Suprapubic skin (tissue), 4 donors: Measurements from ENCODE around the gene GPR35. TPM values are rescaled to one million over a fixed set of nuclear protein-coding genes. Genes with fewer than 3 reads are reported as not detected.
"Not testable (repeated sequence)": the region's sequence is repeated elsewhere in the genome, so short reads cannot be mapped to it uniquely, and the experiment has no call there.

Experiments used
- DNase-seq, 2 donors: peaks; one replicate each; pipeline ENCODE4 v3.0.0-alpha.2; 2019; ENCODE audit warnings: low spot score in 2 of 2
- H3K27ac ChIP-seq: fragments of 200-600 bp; sonication (generic); one replicate; pipeline ENCODE4 v1.5.1; 2019
- H3K27me3 ChIP-seq: fragments of 200-600 bp; sonication (generic); one replicate; pipeline ENCODE4 v1.5.1; 2019
- H3K36me3 ChIP-seq: fragments of 200-600 bp; sonication (generic); one replicate; pipeline ENCODE4 v1.5.1; 2019
- H3K4me1 ChIP-seq: fragments of 200-600 bp; sonication (generic); one replicate; pipeline ENCODE4 v1.5.1; 2019
- H3K4me3 ChIP-seq: fragments of 200-600 bp; sonication (generic); one replicate; pipeline ENCODE4 v1.5.1; 2019; ENCODE audit warnings: mild to moderate bottlenecking
- H3K9me3 ChIP-seq: fragments of 200-600 bp; sonication (generic); one replicate; pipeline ENCODE4 v1.5.1; 2019
- EP300 ChIP-seq: sonication (generic); formaldehyde crosslinking; IDR thresholded peaks from one replicate; pipeline ENCODE4 v1.6.1; 2017; ENCODE audit warnings: antibody characterized with exemption
- POLR2A ChIP-seq, 2 donors: fragments of 450-650 bp; IDR thresholded peaks; one replicate each; pipeline ENCODE4 v1.6.1; 2017; ENCODE audit warnings: antibody characterized with exemption in 2 of 2, mild to moderate bottlenecking in 2 of 2, moderate library complexity in 2 of 2
- POLR2AphosphoS5 ChIP-seq, 3 donors: sonication (generic); formaldehyde crosslinking; IDR thresholded peaks; one replicate each; pipeline ENCODE4 v1.6.1; 2017; ENCODE audit warnings: antibody characterized with exemption in 3 of 3
- WGBS: methylation state at CpG from one replicate; pipeline ENCODE4 v1.1.5; 2018; 5-methylcytosine and 5-hydroxymethylcytosine counted together
- total RNA-seq, 4 donors: library from RNA; depleted of rRNA; stranded (reverse); fragments of >200 nt; gene quantifications; one replicate each; pipeline ENCODE4 v1.1.0, GENCODE V29; 2016
- TF ChIP-seq, protein P1 (sequence below), 2 donors: fragments of 200-600 bp in 1 of 2; fragments of 450-650 bp in 1 of 2; sonication (generic) in 1 of 2; IDR thresholded peaks; one replicate each; pipeline ENCODE4 v1.5.1; 2016 to 2019; ENCODE audit warnings: antibody characterized with exemption in 2 of 2, mild to moderate bottlenecking in 1 of 2, moderate library complexity in 1 of 2

GPR35 gene
- total RNA-seq, 4 donors from 2014 or later: 1.4 to 7.5 (median 2.5) TPM

DNA sequence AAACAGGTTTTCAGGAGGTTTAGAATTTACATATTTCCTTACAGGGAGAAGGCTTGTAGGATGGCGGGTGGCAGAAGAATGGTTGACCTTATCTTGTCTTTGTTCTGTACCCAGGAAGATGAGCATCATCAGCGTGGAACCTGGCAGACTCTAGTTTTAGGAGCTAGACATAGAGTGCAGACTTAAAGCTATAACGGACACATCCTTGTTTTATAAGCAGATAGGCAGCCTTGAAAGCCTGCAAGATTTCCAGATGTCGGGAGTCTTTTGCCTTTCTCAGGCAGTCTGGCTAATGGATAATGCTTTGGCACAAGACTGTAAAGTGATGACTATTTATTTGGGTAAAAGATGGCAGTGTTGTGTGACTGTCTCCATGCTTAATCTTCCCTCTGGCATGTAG, 45.7 kb downstream of the GPR35 start:
- no peak for DNase-seq
- WGBS: 70% methylated on average over 4 of the region's 4 CpGs
- Histone ChIP-seq H3K4me1 (peaks cover 5% of the 10 kb centered on the region), H3K27me3 (peaks cover 45% of the 10 kb centered on the region), H3K36me3 (no peaks in the 10 kb centered on the region), H3K9me3 (no peaks in the 10 kb centered on the region), H3K27ac (no peak overlapping the region), H3K4me3 (no peak overlapping the region)
- no peak for TF ChIP-seq POLR2A (IDR thresholded peaks at IDR 0.05)
- TF ChIP-seq POLR2AphosphoS5 (IDR thresholded peaks at IDR 0.05): no peak
- TF ChIP-seq, protein P1, sequence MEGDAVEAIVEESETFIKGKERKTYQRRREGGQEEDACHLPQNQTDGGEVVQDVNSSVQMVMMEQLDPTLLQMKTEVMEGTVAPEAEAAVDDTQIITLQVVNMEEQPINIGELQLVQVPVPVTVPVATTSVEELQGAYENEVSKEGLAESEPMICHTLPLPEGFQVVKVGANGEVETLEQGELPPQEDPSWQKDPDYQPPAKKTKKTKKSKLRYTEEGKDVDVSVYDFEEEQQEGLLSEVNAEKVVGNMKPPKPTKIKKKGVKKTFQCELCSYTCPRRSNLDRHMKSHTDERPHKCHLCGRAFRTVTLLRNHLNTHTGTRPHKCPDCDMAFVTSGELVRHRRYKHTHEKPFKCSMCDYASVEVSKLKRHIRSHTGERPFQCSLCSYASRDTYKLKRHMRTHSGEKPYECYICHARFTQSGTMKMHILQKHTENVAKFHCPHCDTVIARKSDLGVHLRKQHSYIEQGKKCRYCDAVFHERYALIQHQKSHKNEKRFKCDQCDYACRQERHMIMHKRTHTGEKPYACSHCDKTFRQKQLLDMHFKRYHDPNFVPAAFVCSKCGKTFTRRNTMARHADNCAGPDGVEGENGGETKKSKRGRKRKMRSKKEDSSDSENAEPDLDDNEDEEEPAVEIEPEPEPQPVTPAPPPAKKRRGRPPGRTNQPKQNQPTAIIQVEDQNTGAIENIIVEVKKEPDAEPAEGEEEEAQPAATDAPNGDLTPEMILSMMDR (IDR thresholded peaks at IDR 0.05): no peak
- no peak for TF ChIP-seq EP300

DNA sequence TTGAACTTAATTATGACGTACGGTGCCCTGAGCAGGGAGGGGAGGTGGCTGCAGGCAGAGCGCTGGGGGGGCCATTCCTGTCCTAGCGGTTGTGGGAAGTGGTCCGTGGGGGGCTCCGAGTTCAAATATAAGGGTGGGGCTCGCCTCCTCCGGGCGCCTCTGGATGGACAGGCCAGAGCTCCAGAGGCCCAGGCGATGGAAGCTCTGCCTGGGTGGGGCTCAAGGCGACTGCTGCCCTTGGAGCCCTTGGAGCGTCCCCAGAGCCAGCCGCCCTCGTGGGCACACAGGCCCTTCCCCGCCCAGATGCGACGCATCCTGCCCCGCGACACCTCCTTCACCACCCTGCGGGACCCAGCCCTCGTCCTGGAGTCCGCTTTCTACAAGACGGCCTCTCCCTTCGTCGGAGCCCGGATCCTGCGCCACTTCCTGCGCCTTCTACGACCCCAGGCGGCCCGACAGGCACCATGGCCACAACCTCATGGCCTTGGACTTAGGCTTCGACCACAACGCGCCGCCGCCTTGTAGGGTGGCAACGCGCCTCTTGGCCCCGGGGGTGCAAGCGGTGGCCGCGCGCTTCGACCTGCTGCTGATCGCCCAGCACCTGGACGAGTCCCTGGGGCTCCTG, 46.9 kb downstream of the GPR35 start:
- TF ChIP-seq EP300: no peak
- TF ChIP-seq POLR2A (IDR thresholded peaks at IDR 0.05): no peak
- TF ChIP-seq, protein P1 (IDR thresholded peaks at IDR 0.05): no peak
- no peak for TF ChIP-seq POLR2AphosphoS5 (IDR thresholded peaks at IDR 0.05)
- 46% methylated on average over 33 of the region's 46 CpGs for WGBS
- H3K9me3 ChIP-seq: no peaks in the 10 kb centered on the region
- no peaks in the 10 kb centered on the region for H3K36me3 ChIP-seq
- H3K27ac ChIP-seq: no peak overlapping the region
- H3K4me1 ChIP-seq: peaks cover 5% of the 10 kb centered on the region
- peak in 1 of 2 donors; percentile 75 for DNase-seq
- peaks cover 42% of the 10 kb centered on the region for H3K27me3 ChIP-seq
- no peak overlapping the region for H3K4me3 ChIP-seq

DNA sequence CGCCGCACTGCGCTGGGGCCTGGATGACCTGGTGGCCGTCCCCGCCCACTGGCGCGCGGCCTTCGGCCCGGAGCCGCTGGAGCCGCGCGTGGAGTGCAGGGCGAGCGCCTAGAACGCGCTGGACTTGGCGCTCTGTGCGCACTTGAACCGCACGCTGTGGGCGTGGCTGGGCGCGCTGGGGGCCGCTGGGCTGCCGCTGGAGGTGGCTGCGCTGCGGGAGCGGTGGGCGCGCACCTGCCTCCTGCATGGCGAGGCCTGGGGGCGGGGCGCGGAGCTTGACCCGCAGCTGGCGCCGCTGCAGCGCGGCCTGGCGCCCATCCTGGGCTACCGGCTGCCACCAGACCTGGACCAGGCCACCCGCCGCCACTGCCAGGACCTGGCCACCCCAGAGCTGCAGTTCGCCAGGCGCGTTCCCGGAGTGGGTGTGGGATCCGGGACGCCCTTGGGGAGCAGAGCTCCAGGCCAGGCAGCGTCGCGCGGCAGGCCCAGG, 47.5 kb downstream of the GPR35 start:
- Histone ChIP-seq H3K27ac (no peak overlapping the region), H3K4me1 (peaks cover 5% of the 10 kb centered on the region), H3K4me3 (no peak overlapping the region), H3K36me3 (no peaks in the 10 kb centered on the region), H3K27me3 (peaks cover 42% of the 10 kb centered on the region), H3K9me3 (no peaks in the 10 kb centered on the region)
- TF ChIP-seq POLR2A (IDR thresholded peaks at IDR 0.05) (no peak), EP300 (no peak)
- TF ChIP-seq, protein P1 (IDR thresholded peaks at IDR 0.05): no peak
- 0% methylated on average over 5 of the region's 55 CpGs for WGBS
- no peak for DNase-seq

DNA sequence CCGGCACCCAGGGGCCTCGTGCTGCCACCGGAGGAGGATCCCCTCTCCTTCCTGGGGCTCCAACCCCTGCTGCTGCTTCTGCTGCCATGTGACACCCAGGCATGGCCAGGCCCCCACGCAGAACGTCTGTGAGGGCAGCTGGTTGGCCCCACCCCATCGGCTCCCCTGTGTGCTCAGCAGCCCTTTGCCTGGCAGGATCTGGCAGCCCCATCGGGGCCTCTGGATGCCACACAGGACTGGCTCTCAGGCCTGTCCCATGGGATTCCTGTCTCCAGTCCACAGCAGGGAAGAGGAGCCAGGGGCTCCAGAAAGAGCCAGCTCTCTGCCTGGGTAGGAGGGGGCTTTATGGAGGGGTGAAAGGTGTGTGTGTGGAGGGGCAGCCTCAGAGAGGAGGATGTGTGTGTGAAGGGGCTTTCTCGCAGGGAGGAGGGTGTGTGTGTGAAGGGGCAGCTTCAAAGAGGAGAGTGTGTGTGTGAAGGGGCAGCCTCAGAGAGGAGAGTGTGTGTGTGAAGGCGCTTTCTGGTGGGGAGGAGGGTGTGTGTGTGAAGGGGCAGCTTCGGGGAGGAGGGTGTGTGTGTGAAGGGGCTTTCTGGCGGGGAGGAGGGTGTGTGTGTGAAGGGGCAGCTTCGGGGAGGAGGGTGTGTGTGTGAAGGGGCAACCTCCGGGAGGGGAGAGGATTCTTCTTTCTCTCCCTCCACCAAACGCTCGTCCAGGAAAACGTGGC, 49.3 kb downstream of the GPR35 start:
- not testable (repeated sequence) for H3K36me3 ChIP-seq, H3K9me3 ChIP-seq, DNase-seq, H3K4me1 ChIP-seq, H3K4me3 ChIP-seq, H3K27ac ChIP-seq
- peaks cover 42% of the 10 kb centered on the region for H3K27me3 ChIP-seq
- 33% methylated on average over 8 of the region's 16 CpGs for WGBS

DNA sequence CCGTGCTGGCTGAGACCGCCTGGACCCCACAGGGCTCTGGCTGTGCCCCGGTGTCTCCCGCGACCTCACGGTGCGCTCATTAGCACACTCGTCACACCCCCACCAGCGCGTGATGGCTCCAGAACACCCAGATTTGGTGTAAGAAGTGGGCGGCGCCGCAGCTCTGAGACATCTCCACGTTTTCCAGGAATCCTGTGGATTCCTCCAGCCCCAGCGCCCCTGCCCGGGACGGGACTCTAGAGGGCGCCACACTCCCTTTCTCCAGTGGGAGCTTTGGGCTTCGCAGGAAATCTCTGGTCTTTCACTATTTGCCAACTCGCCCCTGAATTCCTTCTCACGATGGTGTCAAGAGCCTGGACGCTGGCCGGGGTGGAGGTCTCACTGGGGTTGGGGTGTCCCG, 50.1 kb downstream of the GPR35 start:
- not testable (repeated sequence) for H3K27ac ChIP-seq, H3K36me3 ChIP-seq, H3K9me3 ChIP-seq, DNase-seq, H3K4me1 ChIP-seq, H3K4me3 ChIP-seq
- H3K27me3 ChIP-seq: peaks cover 36% of the 10 kb centered on the region
- no CpG with 5 or more reads among the region's 24 CpGs for WGBS

DNA sequence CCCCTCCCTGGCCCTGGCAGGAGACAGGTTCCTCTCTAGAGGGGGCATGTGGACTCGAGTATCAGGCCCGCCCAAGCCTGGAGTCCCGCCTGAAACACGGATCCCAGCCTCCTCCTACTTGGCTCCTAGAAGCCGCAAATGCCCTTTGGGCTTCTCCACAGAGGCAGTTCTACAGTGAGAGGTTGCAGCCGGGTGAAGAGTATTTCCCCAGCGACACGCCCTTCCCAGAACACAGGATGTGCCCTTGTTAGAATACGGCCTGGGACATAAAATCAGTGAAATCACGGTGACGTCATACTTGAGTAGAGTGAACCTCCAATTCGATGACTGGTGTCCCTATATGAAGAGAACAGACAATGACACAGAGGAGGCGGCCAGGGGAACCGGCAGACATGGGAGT, 52.8 kb downstream of the GPR35 start:
- H3K9me3 ChIP-seq, H3K36me3 ChIP-seq, H3K27ac ChIP-seq, DNase-seq, H3K4me1 ChIP-seq, H3K4me3 ChIP-seq: not testable (repeated sequence)
- peaks cover 16% of the 10 kb centered on the region for H3K27me3 ChIP-seq
- WGBS: no CpG with 5 or more reads among the region's 14 CpGs

DNA sequence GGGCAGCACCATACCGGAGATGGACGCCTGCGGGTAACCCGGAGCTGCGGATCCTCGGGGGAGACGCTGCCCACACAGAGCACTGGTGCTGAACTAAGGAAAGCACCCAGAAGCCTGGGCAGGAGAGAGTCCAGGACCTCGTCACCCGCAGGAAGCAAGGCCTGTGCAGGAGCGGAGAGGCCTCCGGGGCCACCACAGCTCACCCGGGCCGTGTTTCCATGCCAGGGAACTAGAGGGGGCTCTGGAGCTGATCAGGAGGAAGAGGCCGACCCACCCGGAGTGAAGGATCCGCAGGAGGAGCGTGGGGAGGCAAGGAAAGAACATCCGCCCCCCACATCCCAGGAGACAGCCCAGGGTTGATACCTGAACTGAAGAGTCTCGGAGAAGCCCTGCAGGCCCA, 53.6 kb downstream of the GPR35 start:
- not testable (repeated sequence) for H3K4me3 ChIP-seq, H3K4me1 ChIP-seq, H3K36me3 ChIP-seq, H3K27me3 ChIP-seq, DNase-seq, H3K9me3 ChIP-seq, H3K27ac ChIP-seq
- no CpG with 5 or more reads among the region's 19 CpGs for WGBS

DNA sequence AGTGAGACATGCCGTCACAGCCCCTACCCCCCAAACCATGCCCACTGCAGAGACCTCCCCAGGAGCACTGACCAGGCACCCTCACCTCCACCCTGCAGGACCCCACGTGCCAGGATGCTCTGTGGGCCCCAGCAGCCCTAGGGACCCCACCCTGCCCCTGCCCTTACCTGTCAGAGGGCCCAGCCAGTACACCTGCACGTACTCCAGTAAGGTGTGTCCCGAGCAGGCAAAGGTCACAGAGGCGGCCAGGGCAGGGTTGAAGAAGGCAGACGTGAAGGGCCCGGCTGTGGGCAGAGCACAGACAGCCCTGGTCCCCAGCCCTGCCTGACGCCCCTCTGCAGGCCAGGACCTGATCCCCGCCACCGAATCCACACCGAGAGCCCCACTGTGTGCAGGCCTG, 54.9 kb downstream of the GPR35 start:
- 80% methylated on average over 1 of the region's 11 CpGs for WGBS
- H3K27me3 ChIP-seq, H3K4me1 ChIP-seq, H3K9me3 ChIP-seq, H3K27ac ChIP-seq, DNase-seq, H3K4me3 ChIP-seq, H3K36me3 ChIP-seq: not testable (repeated sequence)
